ENCODE data around the gene HMGN2.

Gene HMGN2

DNA sequence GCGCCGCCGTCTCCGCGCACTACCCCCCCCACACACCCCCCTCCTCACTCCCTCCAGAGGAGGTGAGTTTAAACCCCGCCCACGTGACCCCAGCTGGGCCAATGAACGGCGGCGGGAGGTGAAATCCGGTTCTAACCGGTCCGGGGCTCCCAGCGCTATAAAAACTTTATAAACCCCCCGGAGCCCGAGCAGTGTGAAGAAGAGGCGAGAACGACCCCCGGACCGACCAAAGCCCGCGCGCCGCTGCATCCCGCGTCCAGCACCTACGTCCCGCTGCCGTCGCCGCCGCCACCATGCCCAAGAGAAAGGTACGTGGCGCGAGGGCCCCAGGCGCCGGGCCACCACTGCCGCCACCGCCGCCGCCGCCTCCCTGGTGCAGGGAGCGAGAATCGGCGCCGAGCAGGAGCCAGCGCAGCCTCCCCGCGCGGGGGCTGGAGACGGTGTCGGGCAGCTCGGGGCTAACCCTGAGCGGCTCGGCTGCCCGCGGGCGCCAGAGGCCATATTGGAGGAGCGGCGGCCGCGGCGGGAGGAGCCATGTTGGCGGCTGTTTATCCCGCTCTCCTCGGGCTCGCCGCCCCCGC lies at the start of gene HMGN2:
HMGN2 (plus strand) TSS at position 121 of the 581 bp plus-strand sequence; CDS start at position 294, 173 bp downstream.
- in situ Hi-C loops (cut with HindIII; ENCODE audit: low pct_ligation_motif_present, low pct_unique_long_range_greater_than_20kb, low sequenced_read_pairs): no loop called here
- peak; percentile 78 for DNase-seq

- DNase-seq: no peak
- in situ Hi-C loops (cut with HindIII; ENCODE audit: low pct_ligation_motif_present, low pct_unique_long_range_greater_than_20kb, low sequenced_read_pairs): no loop called here
These were observed 42.5 kb upstream of the HMGN2 start for GRCh38 chr1:26429721-26430120.

GRCh38 chr1:26431979-26432695 lies 40.1 kb upstream of the HMGN2 start, which contains the start of gene DHDDS:
DHDDS (plus strand) TSS chr1:26432321; CDS start chr1:26432946, 625 bp downstream.
- in situ Hi-C loops (cut with HindIII; ENCODE audit: low pct_ligation_motif_present, low pct_unique_long_range_greater_than_20kb, low sequenced_read_pairs): no loop called here

DNA sequence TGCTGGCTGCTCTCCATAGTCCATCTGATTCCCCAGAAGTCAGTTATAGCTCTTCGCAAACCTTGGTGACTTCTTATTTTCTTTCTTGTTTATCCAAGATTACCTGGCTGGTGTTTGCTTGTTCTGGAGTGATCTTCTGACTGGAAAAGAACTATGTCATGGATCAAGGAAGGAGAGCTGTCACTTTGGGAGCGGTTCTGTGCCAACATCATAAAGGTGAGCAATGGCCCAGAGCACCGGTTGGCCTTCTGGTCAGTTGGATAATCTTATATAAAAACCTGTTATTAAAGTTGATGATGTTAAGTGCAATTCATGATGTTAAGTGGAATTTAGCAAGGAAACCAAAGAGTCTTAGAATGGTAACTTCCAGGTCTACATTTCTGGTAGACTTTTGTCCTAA lies 39.4 kb upstream of the HMGN2 start:
- in situ Hi-C loops (cut with HindIII; ENCODE audit: low pct_ligation_motif_present, low pct_unique_long_range_greater_than_20kb, low sequenced_read_pairs): no loop called here
- no peak for DNase-seq

More at GRCh38 chr1:26431979-26432695, 40.1 kb upstream of the HMGN2 start, which contains the start of gene DHDDS:
- peak; percentile 96 for DNase-seq

DNA sequence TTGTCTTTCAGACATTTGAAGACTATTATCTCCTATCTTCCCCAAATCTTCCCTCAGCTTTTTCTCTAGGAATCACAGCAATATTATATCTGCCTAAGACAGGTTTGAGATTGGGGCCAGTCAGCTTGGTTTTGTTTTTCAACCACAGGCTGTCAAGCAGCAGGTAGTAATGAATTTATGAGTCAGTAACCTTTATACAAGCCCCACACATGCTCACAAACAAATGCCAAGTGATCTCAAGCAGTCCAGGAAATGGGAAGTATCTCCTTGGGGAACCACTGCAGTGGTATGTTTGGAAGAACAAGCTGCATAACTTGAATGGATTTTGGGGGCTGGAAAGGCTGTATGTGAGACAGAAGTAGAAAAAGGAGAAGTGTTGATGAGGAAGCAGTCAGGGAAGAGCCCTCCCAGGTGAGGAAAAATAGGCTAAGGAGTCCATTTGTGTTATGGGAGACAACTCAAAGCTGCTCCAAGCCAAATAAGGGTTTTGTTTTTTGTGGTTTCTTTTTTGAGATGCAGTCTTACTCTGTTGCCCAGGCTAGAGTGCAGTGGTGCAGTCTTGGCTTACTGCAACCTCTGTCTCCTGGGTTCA lies 38.0 kb upstream of the HMGN2 start:
- no peak for DNase-seq
- in situ Hi-C loops (cut with HindIII; ENCODE audit: low pct_ligation_motif_present, low pct_unique_long_range_greater_than_20kb, low sequenced_read_pairs): no loop called here

- no peak for DNase-seq
- in situ Hi-C loops (cut with HindIII; ENCODE audit: low pct_ligation_motif_present, low pct_unique_long_range_greater_than_20kb, low sequenced_read_pairs): no loop called here
These were observed 34.2 kb upstream of the HMGN2 start for GRCh38 chr1:26438041-26438440.

GRCh38 chr1:26440259-26440658 lies 32.0 kb upstream of the HMGN2 start:
- no peak for DNase-seq
- in situ Hi-C loops (cut with HindIII; ENCODE audit: low pct_ligation_motif_present, low pct_unique_long_range_greater_than_20kb, low sequenced_read_pairs): no loop called here

GRCh38 chr1:26449868-26450267 lies 22.4 kb upstream of the HMGN2 start:
- in situ Hi-C loops (cut with HindIII; ENCODE audit: low pct_ligation_motif_present, low pct_unique_long_range_greater_than_20kb, low sequenced_read_pairs): no loop called here
- no peak for DNase-seq

DNA sequence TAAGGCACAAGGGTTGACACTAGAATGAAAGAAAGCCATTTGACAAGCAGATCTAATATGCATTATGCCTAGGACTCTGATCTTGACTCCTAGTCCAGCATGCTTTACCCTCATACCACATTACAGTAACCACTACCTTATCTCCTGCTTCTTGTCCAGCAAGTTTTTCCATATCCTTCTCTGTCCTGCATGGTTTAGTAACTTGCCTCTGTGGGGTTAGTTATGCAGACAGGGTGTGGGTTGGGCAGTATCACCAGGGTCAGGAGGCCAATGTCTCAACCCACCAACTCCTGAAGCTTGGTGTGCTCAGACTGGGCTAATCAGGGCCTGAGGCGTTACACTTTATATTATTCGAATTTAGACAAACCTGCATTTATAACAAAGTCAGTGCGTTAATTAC lies 21.3 kb upstream of the HMGN2 start:
- in situ Hi-C loops (cut with HindIII; ENCODE audit: low pct_ligation_motif_present, low pct_unique_long_range_greater_than_20kb, low sequenced_read_pairs): no loop called here
- no peak for DNase-seq

DNA sequence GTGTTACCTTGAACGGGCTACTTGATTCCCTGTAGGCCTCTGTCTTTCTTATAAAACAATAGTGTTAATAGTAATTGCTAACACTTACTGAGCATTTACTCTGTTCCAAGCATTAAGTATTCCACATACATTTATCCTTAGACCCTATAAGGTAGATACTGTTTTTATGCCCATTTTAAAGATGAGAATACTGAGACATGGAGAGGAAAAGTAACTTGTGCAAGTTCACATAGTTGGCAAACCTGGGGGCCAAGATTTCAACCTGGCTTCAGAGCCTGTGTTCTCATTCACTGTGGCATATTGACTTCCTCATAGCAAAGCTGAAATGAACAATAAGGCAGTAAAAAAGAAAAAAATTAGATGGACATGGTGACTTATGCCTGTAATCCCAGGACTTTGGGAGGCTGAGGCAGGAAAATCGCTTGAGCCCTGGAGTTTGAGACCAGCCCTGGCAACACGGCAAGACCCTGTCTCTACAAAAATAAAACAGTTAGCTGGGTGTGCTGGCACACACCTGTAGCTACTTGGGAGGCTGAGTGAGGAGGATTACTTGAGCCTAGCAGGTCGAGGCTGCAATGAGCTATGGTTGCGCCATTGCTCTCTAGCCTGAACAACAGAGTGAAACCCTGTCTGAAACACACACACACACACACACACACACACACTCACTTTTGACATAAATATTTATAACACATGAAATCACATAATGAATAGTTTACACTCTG lies 19.6 kb upstream of the HMGN2 start:
- no peak for DNase-seq
- in situ Hi-C loops (cut with HindIII; ENCODE audit: low pct_ligation_motif_present, low pct_unique_long_range_greater_than_20kb, low sequenced_read_pairs): no loop called here

- DNase-seq: no peak
- in situ Hi-C loops (cut with HindIII; ENCODE audit: low pct_ligation_motif_present, low pct_unique_long_range_greater_than_20kb, low sequenced_read_pairs): no loop called here
These were observed 13.1 kb upstream of the HMGN2 start for GRCh38 chr1:26459148-26459547.

- DNase-seq: no peak
- in situ Hi-C loops (cut with HindIII; ENCODE audit: low pct_ligation_motif_present, low pct_unique_long_range_greater_than_20kb, low sequenced_read_pairs): no loop called here
These were observed 12.6 kb upstream of the HMGN2 start for GRCh38 chr1:26459573-26460031.

- no peak for DNase-seq
- in situ Hi-C loops (cut with HindIII; ENCODE audit: low pct_ligation_motif_present, low pct_unique_long_range_greater_than_20kb, low sequenced_read_pairs): no loop called here
These were observed 3.3 kb upstream of the HMGN2 start for GRCh38 chr1:26468911-26469310.

DNA sequence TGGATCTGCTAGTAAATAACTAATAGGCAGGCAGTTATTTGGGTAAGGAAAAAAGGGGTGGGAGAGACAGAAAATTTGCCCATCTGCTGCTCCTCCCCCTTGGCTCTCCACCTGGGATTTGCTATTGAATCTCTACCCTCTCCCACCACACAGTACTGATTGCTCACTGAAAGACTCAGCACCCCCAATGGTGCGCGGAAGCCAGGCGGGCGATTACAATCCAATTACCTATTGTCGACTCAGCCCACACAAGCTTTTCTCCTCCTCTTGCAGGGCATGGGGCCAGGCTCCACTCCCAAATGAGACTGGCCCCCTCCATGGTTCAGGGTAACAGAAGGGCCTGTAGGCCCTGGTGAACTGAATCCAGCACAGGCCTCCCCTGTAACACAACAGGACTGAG lies 2.7 kb upstream of the HMGN2 start:
- DNase-seq: no peak
- in situ Hi-C loops (cut with HindIII; ENCODE audit: low pct_ligation_motif_present, low pct_unique_long_range_greater_than_20kb, low sequenced_read_pairs): no loop called here

GRCh38 chr1:26470878-26471497 lies 1.3 kb upstream of the HMGN2 start:
- in situ Hi-C loops (cut with HindIII; ENCODE audit: low pct_ligation_motif_present, low pct_unique_long_range_greater_than_20kb, low sequenced_read_pairs): no loop called here
- no peak for DNase-seq

DNA sequence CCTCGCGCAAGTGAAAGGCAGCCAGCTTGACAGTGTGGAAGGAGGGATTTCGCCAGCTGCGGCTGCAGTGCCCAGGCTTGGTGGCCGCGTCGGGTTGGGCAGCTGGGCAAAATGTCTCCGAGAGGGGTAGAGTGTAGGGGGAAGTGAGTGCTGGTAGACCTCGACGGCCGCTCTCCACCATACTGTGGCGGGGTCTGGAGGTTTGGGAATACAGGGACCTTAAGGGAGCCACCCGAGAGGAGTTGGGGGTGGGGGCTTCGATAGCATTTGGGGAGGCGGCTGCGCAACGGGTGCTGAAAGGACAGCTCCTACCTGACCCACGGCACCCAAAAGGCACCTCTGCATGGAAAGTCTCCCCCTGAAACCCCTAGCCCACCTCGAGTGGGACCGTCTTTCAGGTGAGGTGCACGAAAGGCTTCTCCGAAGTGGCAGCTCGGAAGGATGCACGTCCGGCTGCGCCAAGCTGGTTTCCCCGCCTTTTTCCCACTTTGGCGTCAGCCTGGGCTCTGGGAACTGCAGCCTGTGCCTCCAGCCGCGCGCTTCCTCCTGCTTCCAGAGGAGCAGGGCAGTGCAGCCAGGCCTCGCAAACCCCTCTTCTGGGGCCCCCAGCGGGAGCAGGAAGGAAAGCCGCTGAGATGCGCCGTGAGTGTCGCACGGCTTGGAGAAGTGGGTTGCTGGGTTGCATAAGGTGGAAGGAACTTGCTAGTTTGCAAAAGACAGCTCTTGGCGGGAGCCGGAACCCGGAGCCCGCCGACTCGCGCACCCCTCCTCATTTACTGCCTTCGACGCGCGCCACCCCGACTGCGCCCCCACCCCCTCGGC lies 531 bp upstream of the HMGN2 start:
- in situ Hi-C loops (cut with HindIII; ENCODE audit: low pct_ligation_motif_present, low pct_unique_long_range_greater_than_20kb, low sequenced_read_pairs): no loop called here
- DNase-seq: peak; percentile 69

DNA sequence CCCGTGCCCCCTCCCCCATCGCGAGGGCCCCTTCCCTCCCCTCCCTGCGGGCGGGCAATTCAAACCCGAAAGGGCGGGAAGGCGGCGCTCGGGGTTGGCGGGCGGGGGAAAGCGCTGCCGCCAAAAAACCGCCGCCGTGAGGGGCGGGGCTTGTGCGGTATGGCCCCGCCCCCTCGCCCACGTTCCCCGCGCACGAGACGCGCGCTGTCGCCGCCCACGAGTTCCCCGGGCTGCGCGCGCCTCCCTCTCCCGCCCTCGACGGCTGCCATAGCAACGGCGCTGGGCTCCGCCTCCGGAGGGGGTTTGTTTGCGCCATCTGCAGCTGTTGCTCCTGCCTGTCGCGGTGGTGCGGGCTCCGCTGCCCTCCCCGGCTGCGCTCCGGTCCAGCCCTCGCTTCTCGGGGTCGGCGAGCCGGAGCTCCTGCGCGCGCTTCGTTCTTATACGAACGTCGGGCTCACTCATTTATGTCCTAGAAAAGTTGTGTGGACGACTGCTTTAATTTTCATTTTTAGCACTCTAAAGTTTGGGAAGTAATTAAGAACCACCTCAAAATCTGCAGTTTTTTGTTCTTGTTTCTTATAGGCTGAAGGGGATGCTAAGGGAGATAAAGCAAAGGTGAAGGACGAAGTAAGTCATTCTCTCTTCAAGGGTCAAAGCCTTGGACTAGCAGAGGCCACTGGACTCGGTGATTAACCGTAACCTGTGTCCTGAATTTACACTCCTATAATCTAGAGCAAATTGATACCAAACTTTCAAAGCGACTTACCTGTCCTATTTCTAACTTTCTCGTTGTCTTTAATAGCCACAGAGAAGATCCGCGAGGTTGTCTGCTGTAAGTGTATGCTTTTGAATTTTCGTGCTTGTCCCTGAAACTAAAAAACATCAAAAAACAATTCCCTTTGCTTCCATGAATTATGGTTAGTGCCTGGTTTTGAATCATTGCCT lies 933 bp downstream of the HMGN2 start:
- in situ Hi-C loops (cut with HindIII; ENCODE audit: low pct_ligation_motif_present, low pct_unique_long_range_greater_than_20kb, low sequenced_read_pairs): no loop called here
- DNase-seq: peak; percentile 89
